HCT116 (cell line): ENCODE results near the gene CNMD. TPM values are rescaled to one million over a fixed set of nuclear protein-coding genes. Genes with fewer than 3 reads are reported as not detected.

Experiments used
- ATAC-seq: fragments of 200-7000 bp; cut with Tn5 transposase; 2 replicates; pipeline ENCODE4 v1.9.1; 2020; ENCODE audit warnings: mild to moderate bottlenecking, moderate library complexity
- BruUV-seq: library from RNA; stranded (reverse); fragments of 400-500 nt; replicated peaks from 2 replicates; lab custom pipeline; 2021; lab: Mats Ljungman, UMichigan
- CTCF ChIA-PET: fragments of 300-600 bp; sonication (Branson Sonifier 250); formaldehyde crosslinking; loops from one replicate; lab custom pipeline; 2021; ENCODE audit warnings: antibody characterized with exemption; lab: Charles Lee
- POLR2A ChIA-PET: fragments of 300-600, 350-600 bp; sonication (Branson Sonifier 250); formaldehyde crosslinking; loops from one replicate; lab custom pipeline; 2021; ENCODE audit warnings: antibody characterized with exemption; lab: Charles Lee
- RAD21 ChIA-PET, 2 experiments: fragments of 300-600 bp; sonication (Branson Sonifier 250); formaldehyde crosslinking; loops; one replicate each; lab custom pipeline; 2023; ENCODE audit warnings: low total read pairs in 2 of 2; ENCODE audit not compliant: uncharacterized antibody in 2 of 2, unreplicated experiment in 2 of 2, low non-redundant PET in 1 of 2; lab: Charles Lee
- DNase-seq: peaks from one replicate; pipeline ENCODE4 v3.0.0-alpha.2; 2010; ENCODE audit warnings: low read depth, low spot score
- H2AFZ ChIP-seq: fragments of 200-600 bp; shearing (Covaris generic), sonication (generic); 2 replicates; pipeline ENCODE4 v1.6.1; 2017; ENCODE audit warnings: low read depth, mixed run types, mixed read lengths, antibody characterized with exemption, low read length; ENCODE audit not compliant: poor library complexity, severe bottlenecking
- H3K27ac ChIP-seq: 2 replicates; pipeline ENCODE4 v1.5.1; 2012; ENCODE audit warnings: low read depth, low read length
- H3K27me3 ChIP-seq: fragments of 200-600 bp; sonication (generic); 2 replicates; pipeline ENCODE4 v1.6.1; 2016; ENCODE audit warnings: mixed run types, low read length, mixed read lengths; ENCODE audit not compliant: insufficient read depth
- H3K36me3 ChIP-seq, 2 experiments: fragments of 200-500 bp in 1 of 2; fragments of 200-600 bp in 1 of 2; sonication (Bioruptor generic) in 1 of 2; sonication (generic) in 1 of 2; 2 replicates each; pipeline versions ENCODE4 v1.5.1 to v1.6.1; 2014 to 2016; ENCODE audit warnings: low read length in 2 of 2, inconsistent platforms in 1 of 2, mixed read lengths in 1 of 2, mixed run types in 1 of 2; ENCODE audit not compliant: insufficient read depth in 2 of 2, control insufficient read depth in 1 of 2
- H3K4me1 ChIP-seq, 2 experiments: fragments of 200-600 bp in 1 of 2; sonication (generic) in 1 of 2; 2 replicates each; pipeline versions ENCODE4 v1.5.1 to v1.6.1; 2012 to 2017; ENCODE audit warnings: low read length in 2 of 2, inconsistent platforms in 1 of 2, mild to moderate bottlenecking in 1 of 2, mixed read lengths in 1 of 2, mixed run types in 1 of 2, moderate library complexity in 1 of 2; ENCODE audit not compliant: insufficient read depth in 2 of 2, control insufficient read depth in 1 of 2
- H3K4me2 ChIP-seq: fragments of 200-600 bp; sonication (generic); 2 replicates; pipeline ENCODE4 v1.6.1; 2017; ENCODE audit warnings: mixed run types, low read length, mixed read lengths
- H3K4me3 ChIP-seq, 2 experiments: fragments of 200-600 bp in 1 of 2; sonication (generic) in 1 of 2; replicated peaks in 1 of 2; 2 replicates each; pipeline ENCODE4 v1.5.1; 2011 to 2016; ENCODE audit warnings: low read length in 2 of 2, control low read depth in 1 of 2, low read depth in 1 of 2, mild to moderate bottlenecking in 1 of 2, mixed read lengths in 1 of 2, mixed run types in 1 of 2
- H3K79me2 ChIP-seq: fragments of 200-600 bp; sonication (generic); 2 replicates; pipeline ENCODE4 v1.6.1; 2017; ENCODE audit warnings: mild to moderate bottlenecking, mixed run types, low read length, moderate library complexity, mixed read lengths; ENCODE audit not compliant: insufficient read depth
- H3K9ac ChIP-seq: fragments of 200-600 bp; sonication (generic); 2 replicates; pipeline ENCODE4 v1.6.1; 2016; ENCODE audit warnings: low read length, mixed read lengths
- H3K9me2 ChIP-seq: fragments of 200-600 bp; sonication (generic), shearing (Covaris generic); 2 replicates; pipeline ENCODE4 v1.6.1; 2017; ENCODE audit warnings: mixed run types, mild to moderate bottlenecking, moderate library complexity; ENCODE audit not compliant: insufficient read depth
- H3K9me3 ChIP-seq, 2 experiments: fragments of 200-500 bp in 1 of 2; fragments of 200-600 bp in 1 of 2; sonication (Bioruptor generic) in 1 of 2; sonication (generic) in 1 of 2; 2 replicates each; pipeline ENCODE4 v1.6.1; 2014 to 2017; ENCODE audit warnings: low read length in 2 of 2, mixed read lengths in 2 of 2, inconsistent platforms in 1 of 2, low read depth in 1 of 2, mild to moderate bottlenecking in 1 of 2, mixed run types in 1 of 2, moderate library complexity in 1 of 2; ENCODE audit not compliant: control insufficient read depth in 1 of 2, insufficient read depth in 1 of 2
- H4K20me1 ChIP-seq: fragments of 200-600 bp; sonication (generic), shearing (Covaris generic); 2 replicates; pipeline ENCODE4 v1.6.1; 2017; ENCODE audit warnings: mixed run types, mild to moderate bottlenecking, moderate library complexity; ENCODE audit not compliant: insufficient read depth
- ATF3 ChIP-seq: IDR thresholded peaks from 2 replicates; pipeline ENCODE4 v1.6.1; 2012
- CBX3 ChIP-seq: IDR thresholded peaks from 2 replicates; pipeline ENCODE4 v1.6.1; 2012; ENCODE audit warnings: low read depth
- CTCF ChIP-seq, 3 experiments: fragments of 200-600 bp in 1 of 3; sonication (generic) in 1 of 3; IDR thresholded peaks in 2 of 3; conservative IDR thresholded peaks in 1 of 3; 2 replicates each; pipeline ENCODE4 v1.5.1; 2012 to 2017; ENCODE audit warnings: low read depth in 2 of 3, low read length in 2 of 3, antibody characterized with exemption in 1 of 3, borderline replicate concordance in 1 of 3, control low read depth in 1 of 3, mild to moderate bottlenecking in 1 of 3, mixed read lengths in 1 of 3, mixed run types in 1 of 3, moderate library complexity in 1 of 3; ENCODE audit not compliant: insufficient read depth in 1 of 3
- EGR1 ChIP-seq: IDR thresholded peaks from 2 replicates; pipeline ENCODE4 v1.6.1; 2012; ENCODE audit warnings: low read depth
- ELF1 ChIP-seq: IDR thresholded peaks from 2 replicates; pipeline ENCODE4 v1.6.1; 2012; ENCODE audit warnings: low read depth, borderline replicate concordance
- EZH2 ChIP-seq: fragments of 200-600 bp; sonication (generic); IDR thresholded peaks from 2 replicates; pipeline ENCODE4 v1.6.1; 2017; ENCODE audit warnings: antibody characterized with exemption, mixed run types
- EZH2phosphoT487 ChIP-seq: fragments of 200-600 bp; IDR thresholded peaks from 2 replicates; pipeline ENCODE4 v1.6.1; 2018; ENCODE audit warnings: antibody characterized with exemption, borderline replicate concordance
- FOSL1 ChIP-seq: IDR thresholded peaks from 2 replicates; pipeline ENCODE4 v1.6.1; 2012; ENCODE audit warnings: low read depth
- JUND ChIP-seq: IDR thresholded peaks from 2 replicates; pipeline ENCODE4 v1.6.1; 2012
- MAX ChIP-seq: IDR thresholded peaks from 2 replicates; pipeline ENCODE4 v1.6.1; 2012
- POLR2A ChIP-seq: IDR thresholded peaks from 2 replicates; pipeline ENCODE4 v1.7.0; 2011; ENCODE audit warnings: borderline replicate concordance; ENCODE audit not compliant: insufficient read depth, insufficient read length; ENCODE audit errors: extremely low read depth
- POLR2AphosphoS5 ChIP-seq: IDR thresholded peaks from 2 replicates; pipeline ENCODE4 v1.6.1; 2011; ENCODE audit warnings: mild to moderate bottlenecking, low read depth, low read length, moderate library complexity
- RAD21 ChIP-seq: IDR thresholded peaks from 2 replicates; pipeline ENCODE4 v1.6.1; 2012; ENCODE audit warnings: low read depth, mild to moderate bottlenecking
- REST ChIP-seq: IDR thresholded peaks from 2 replicates; pipeline ENCODE4 v1.6.1; 2012; ENCODE audit warnings: low read depth
- SP1 ChIP-seq: IDR thresholded peaks from 2 replicates; pipeline ENCODE4 v1.6.1; 2012; ENCODE audit warnings: low read depth
- SRF ChIP-seq: IDR thresholded peaks from 2 replicates; pipeline ENCODE4 v1.6.1; 2012; ENCODE audit warnings: low read depth
- TCF7L2 ChIP-seq: IDR thresholded peaks from 2 replicates; pipeline ENCODE4 v1.7.0; 2011; ENCODE audit warnings: borderline replicate concordance, inconsistent platforms; ENCODE audit not compliant: insufficient read depth, insufficient read length; ENCODE audit errors: extremely low read depth
- YY1 ChIP-seq: IDR thresholded peaks from 2 replicates; pipeline ENCODE4 v1.6.1; 2011; ENCODE audit warnings: low read length, low read depth, moderate library complexity, mild to moderate bottlenecking; ENCODE audit not compliant: insufficient replicate concordance; ENCODE audit errors: extremely low read depth
- ZBTB33 ChIP-seq: IDR thresholded peaks from 2 replicates; pipeline ENCODE4 v1.6.1; 2011; ENCODE audit warnings: mild to moderate bottlenecking, low read length, moderate library complexity; ENCODE audit not compliant: insufficient replicate concordance; ENCODE audit errors: extremely low read depth
- ZNF274 ChIP-seq: fragments of 200-500 bp; sonication (Bioruptor generic); IDR thresholded peaks from 2 replicates; pipeline ENCODE4 v1.6.1; 2014; ENCODE audit warnings: mild to moderate bottlenecking, low read depth, low read length, inconsistent platforms
- intact Hi-C: fragments of 100-400 bp; cut with micrococcal nuclease; formaldehyde crosslinking; loops from 2 replicates; pipeline ENCODE4 v1.10.0; 2022
- total RNA-seq: library from RNA; stranded (reverse); gene quantifications from one replicate; pipeline ENCODE4 v1.2.1, GENCODE V29; 2021; ENCODE audit not compliant: unreplicated experiment

The CNMD gene
- total RNA-seq, 1 experiment from 2014 or later, result not detected

- no peak for TF ChIP-seq CBX3
- no peak for TF ChIP-seq ZBTB33
- no peak for TF ChIP-seq MAX
- TF ChIP-seq POLR2AphosphoS5, result no peak
- no peak for TF ChIP-seq CTCF (IDR thresholded peaks at IDR 0.05 in 2 of 3, conservative IDR thresholded peaks at IDR 0.05 in 1 of 3; ENCODE audit: borderline replicate concordance in 1 of 3, insufficient read depth in 1 of 3, low read depth in 2 of 3, low read length in 2 of 3)
- no peak for TF ChIP-seq REST
- no peak for TF ChIP-seq EZH2phosphoT487
- no peak; the same call in 1 of the 2 replicates for TF ChIP-seq SP1
- no peak for TF ChIP-seq RAD21
- TF ChIP-seq ATF3, result no peak
- TF ChIP-seq FOSL1, result no peak
- no peak for TF ChIP-seq ZNF274
- TF ChIP-seq JUND, result no peak
- TF ChIP-seq TCF7L2, result no peak
- TF ChIP-seq POLR2A, result no peak
- TF ChIP-seq EZH2, result no peak
- TF ChIP-seq SRF, result no peak
- no peak for TF ChIP-seq ELF1
- TF ChIP-seq YY1, result no peak
- no peak for TF ChIP-seq EGR1
- ChIA-PET POLR2A (no interaction called here), RAD21 (no interaction called here), CTCF (no interaction called here)
- Histone ChIP-seq H3K27ac (no peak overlapping the region), H3K4me2 (peak overlapping the region; percentile 36), H3K9me2 (no peaks in the 10 kb centered on the region), H3K4me1 (peaks cover 13 to 31% of the 10 kb centered on the region in 2 experiments; a peak in 3 of 4 replicates), H3K79me2 (no peaks in the 10 kb centered on the region), H3K36me3 (no peaks in the 10 kb centered on the region), H4K20me1 (no peaks in the 10 kb centered on the region), H2AFZ (no peak overlapping the region), H3K4me3 (no peak overlapping the region), H3K9ac (no peak overlapping the region), H3K27me3 (no peaks in the 10 kb centered on the region), H3K9me3 (no peaks in the 10 kb centered on the region)
- intact Hi-C loops, result no loop called here
- ATAC-seq (peak; percentile 45; the same call in 1 of the 2 replicates), DNase-seq (peak; percentile 49)
- BruUV-seq, result no TSS peak
Measured at GRCh38 chr13:52785739-52786138, 46.1 kb upstream of the CNMD start.
